Spinal cord (tissue), 10 donors: ENCODE measurements around the gene DSCAML1. TPM values are rescaled to one million over a fixed set of nuclear protein-coding genes. Genes with fewer than 3 reads are reported as not detected.

ENCODE experiments used
- DNase-seq, 6 donors: peaks; one replicate each; pipeline versions ENCODE4 v3.0.0 to v3.0.0-alpha.2; 2013 to 2015; ENCODE audit warnings: low spot score in 6 of 6, low read depth in 4 of 6
- H3K27ac ChIP-seq: one replicate; pipeline ENCODE4 v1.5.1; 2013; ENCODE audit warnings: low read depth, low read length, control low read depth
- H3K27me3 ChIP-seq: one replicate; pipeline ENCODE4 v1.6.1; 2013; ENCODE audit warnings: low read length; ENCODE audit not compliant: control insufficient read depth, insufficient read depth
- H3K36me3 ChIP-seq: one replicate; pipeline ENCODE4 v1.6.1; 2013; ENCODE audit warnings: low read length; ENCODE audit not compliant: control insufficient read depth, insufficient read depth
- H3K4me1 ChIP-seq: one replicate; pipeline ENCODE4 v1.6.1; 2013; ENCODE audit warnings: low read length; ENCODE audit not compliant: control insufficient read depth, insufficient read depth
- H3K4me3 ChIP-seq: one replicate; pipeline ENCODE4 v1.5.1; 2013; ENCODE audit warnings: low read depth, low read length, control low read depth
- H3K9me3 ChIP-seq: one replicate; pipeline ENCODE4 v1.6.1; 2013; ENCODE audit warnings: low read length; ENCODE audit not compliant: control insufficient read depth, insufficient read depth
- WGBS: methylation state at CpG from one replicate; pipeline ENCODE4 v1.1.5; 2013; ENCODE audit warnings: missing lambda C conversion rate; ENCODE audit not compliant: insufficient coverage; 5-methylcytosine and 5-hydroxymethylcytosine counted together
- polyA plus RNA-seq, 2 donors: library from polyadenylated mRNA; unstranded; fragments of 120-200 nt; gene quantifications; one replicate each; pipeline ENCODE4 v1.2.1, GENCODE V29; 2013; ENCODE audit not compliant: insufficient read length in 2 of 2
- total RNA-seq, 2 donors: library from RNA; depleted of rRNA in 1 of 2; stranded (reverse); fragments of 120-200 nt in 1 of 2; fragments of >200 nt in 1 of 2; gene quantifications; one replicate each; pipeline versions ENCODE4 v1.2.3 to v1.2.4, GENCODE V29; 2013 to 2014
- donor health status: healthy.

Gene DSCAML1
- total and polyA plus RNA-seq, 4 donors: 3.5 to 14.4 (median 8.2) TPM

- H3K27ac ChIP-seq: no peak overlapping the region
Observed at GRCh38 chr11:117606790-117607189, 190.2 kb downstream of the DSCAML1 start.

GRCh38 chr11:117606211-117606610, 190.8 kb downstream of the DSCAML1 start:
- no peak overlapping the region for H3K27ac ChIP-seq
- no CpG with 5 or more reads among the region's 5 CpGs for WGBS

More at GRCh38 chr11:117606790-117607189, 190.2 kb downstream of the DSCAML1 start:
- no peaks in the 10 kb centered on the region for H3K27me3 ChIP-seq
- no peaks in the 10 kb centered on the region for H3K9me3 ChIP-seq
- peaks cover 47% of the 10 kb centered on the region for H3K4me1 ChIP-seq
- 87% methylated on average over 5 of the region's 5 CpGs for WGBS
- no peak for DNase-seq
- no peaks in the 10 kb centered on the region for H3K36me3 ChIP-seq
- H3K4me3 ChIP-seq: no peak overlapping the region

GRCh38 chr11:117605331-117605730, 191.7 kb downstream of the DSCAML1 start:
- Histone ChIP-seq H3K9me3 (no peaks in the 10 kb centered on the region), H3K27me3 (no peaks in the 10 kb centered on the region), H3K36me3 (no peaks in the 10 kb centered on the region), H3K4me3 (no peak overlapping the region), H3K4me1 (peaks cover 55% of the 10 kb centered on the region), H3K27ac (peak overlapping the region; percentile 70)
- 81% methylated on average over 8 of the region's 8 CpGs for WGBS
- DNase-seq: peak in 1 of 6 donors; percentile 21

More at GRCh38 chr11:117606211-117606610, 190.8 kb downstream of the DSCAML1 start:
- no peaks in the 10 kb centered on the region for H3K27me3 ChIP-seq
- no peak overlapping the region for H3K4me3 ChIP-seq
- no peaks in the 10 kb centered on the region for H3K36me3 ChIP-seq
- H3K4me1 ChIP-seq: peaks cover 51% of the 10 kb centered on the region
- no peak for DNase-seq
- H3K9me3 ChIP-seq: no peaks in the 10 kb centered on the region

DNA sequence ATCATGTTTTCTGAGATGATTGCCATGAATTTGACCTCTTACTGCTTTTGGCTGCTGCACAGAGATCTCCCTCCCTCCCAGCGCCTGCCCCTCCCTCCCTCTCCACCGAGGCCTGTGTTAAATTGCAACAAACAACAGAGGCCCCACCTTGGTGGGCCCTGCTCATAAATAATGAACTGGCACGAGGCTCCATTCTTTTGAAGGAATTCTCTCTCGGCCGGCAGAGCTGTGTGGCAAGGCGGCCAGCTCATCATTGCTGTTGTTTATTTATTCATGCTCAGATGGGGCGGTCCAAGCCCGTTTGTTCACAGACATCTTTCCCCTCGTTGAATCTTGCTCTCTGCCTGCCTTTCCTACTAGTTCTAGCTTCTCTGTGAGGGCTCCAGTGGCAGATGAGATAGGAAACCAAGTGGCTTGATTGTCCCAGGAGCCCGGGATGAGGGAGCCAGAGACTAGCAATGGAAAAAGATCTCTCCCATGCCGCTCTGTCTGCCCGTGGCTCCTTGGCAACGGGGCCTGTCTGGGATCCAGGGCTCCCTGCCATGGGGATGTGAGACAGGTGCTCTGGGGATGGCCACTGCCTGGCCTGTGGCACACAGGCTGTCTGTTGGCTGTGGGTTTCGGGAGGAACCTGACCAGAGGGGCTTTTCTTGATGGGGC, 192.6 kb downstream of the DSCAML1 start:
- 12% methylated on average over 14 of the region's 14 CpGs for WGBS
- Histone ChIP-seq H3K27ac (peak overlapping the region; percentile 70), H3K4me1 (peaks cover 64% of the 10 kb centered on the region), H3K9me3 (no peaks in the 10 kb centered on the region), H3K27me3 (no peaks in the 10 kb centered on the region), H3K36me3 (no peaks in the 10 kb centered on the region), H3K4me3 (no peak overlapping the region)
- peak in 4 of 6 donors; percentile 51 to 84 (median 66) for DNase-seq

- WGBS: 22% methylated on average over 4 of the region's 5 CpGs
- Histone ChIP-seq H3K27ac (peak overlapping the region; percentile 70), H3K4me1 (peaks cover 66% of the 10 kb centered on the region), H3K4me3 (no peak overlapping the region), H3K36me3 (no peaks in the 10 kb centered on the region), H3K9me3 (no peaks in the 10 kb centered on the region), H3K27me3 (no peaks in the 10 kb centered on the region)
- peak in 2 of 6 donors; percentile 40 to 61 for DNase-seq
Observed at GRCh38 chr11:117603932-117604331, 193.1 kb downstream of the DSCAML1 start.

DNA sequence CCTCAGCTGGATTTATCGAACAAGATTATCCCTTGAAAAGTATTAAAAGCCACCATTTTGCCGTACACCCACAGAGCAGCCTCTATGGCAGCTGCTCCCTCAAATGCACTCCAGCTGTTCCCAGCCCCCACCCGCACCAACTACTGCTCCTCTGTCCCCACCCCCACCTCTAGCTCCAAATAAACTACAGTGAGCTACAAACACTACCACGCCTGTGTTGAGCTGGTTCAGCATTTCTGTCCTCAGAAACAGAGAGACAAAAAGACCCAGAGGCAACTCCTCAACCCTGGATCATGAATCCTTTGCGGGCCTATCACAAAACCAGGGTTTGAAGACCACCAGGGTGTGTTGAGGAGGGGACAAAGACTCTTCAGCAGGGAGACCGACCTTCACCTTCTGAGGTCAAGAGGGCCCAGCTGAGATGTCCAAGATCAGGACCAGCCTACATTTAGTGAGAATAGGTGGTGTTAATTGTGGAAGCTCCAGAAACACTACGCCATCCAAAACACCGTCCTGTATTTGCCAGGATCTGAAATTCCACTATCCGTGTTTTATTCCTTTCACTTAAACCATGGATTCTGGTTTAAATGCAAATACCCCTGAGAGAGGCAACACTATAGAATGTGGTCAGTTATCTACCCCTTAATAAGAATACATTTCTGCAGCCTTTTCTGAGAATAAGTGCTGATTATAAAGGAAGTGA, 195.9 kb downstream of the DSCAML1 start:
- H3K27ac ChIP-seq: peak overlapping the region; percentile 85
- peaks cover 63% of the 10 kb centered on the region for H3K4me1 ChIP-seq
- DNase-seq: peak in 2 of 6 donors; percentile 73 to 84
- no peaks in the 10 kb centered on the region for H3K9me3 ChIP-seq
- WGBS: 27% methylated on average over 4 of the region's 9 CpGs
- no peak overlapping the region for H3K4me3 ChIP-seq
- no peaks in the 10 kb centered on the region for H3K27me3 ChIP-seq
- H3K36me3 ChIP-seq: no peaks in the 10 kb centered on the region

DNA sequence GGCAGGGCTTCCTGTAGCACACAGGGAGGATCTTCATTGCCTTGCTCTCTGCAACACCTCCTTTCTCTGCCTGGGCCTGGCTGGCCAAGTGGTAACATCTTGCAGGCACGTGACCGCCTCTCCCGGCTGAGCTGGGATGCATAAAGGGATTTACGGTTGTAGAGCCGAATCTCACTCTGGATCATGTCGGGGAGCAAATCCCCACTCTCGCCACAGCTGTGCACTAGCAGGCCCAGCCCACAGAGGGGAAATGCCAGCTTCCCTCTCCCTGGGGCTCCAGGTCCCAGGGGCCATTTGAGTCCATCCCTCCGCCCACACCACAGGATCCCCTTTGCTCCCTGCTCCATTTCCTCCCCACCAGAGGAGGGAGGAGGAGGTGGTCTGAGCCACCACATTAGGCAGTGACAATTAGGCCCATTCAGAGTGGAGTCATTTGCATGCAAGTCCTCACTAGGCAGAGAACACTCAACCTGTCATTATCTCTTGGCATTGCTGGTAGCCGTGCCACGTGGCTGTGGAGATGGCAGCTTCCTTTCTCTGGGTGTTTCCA, 196.7 kb downstream of the DSCAML1 start:
- no CpG with 5 or more reads among the region's 10 CpGs for WGBS
- Histone ChIP-seq H3K9me3 (no peaks in the 10 kb centered on the region), H3K4me1 (peaks cover 56% of the 10 kb centered on the region)

DNA sequence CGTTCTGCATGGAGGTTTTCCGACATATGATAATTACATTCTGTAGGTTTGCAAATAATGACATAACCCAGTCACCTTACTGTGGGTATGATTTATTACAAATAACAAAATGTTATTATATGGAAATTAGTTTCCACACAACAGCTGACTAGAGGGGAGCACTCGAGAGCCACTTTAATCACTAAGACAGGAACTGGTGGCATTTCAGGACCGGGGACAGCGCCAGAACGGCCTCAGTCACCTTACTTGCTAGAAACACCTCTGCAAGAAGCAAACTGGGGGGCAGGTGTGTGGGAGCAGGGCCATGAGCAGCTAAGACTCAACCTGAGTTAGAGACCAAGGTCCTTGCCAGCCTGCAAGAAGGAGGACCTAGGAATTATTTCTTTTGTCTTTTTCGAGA, 199.9 kb downstream of the DSCAML1 start:
- DNase-seq: peak in 2 of 6 donors; percentile 48 to 64
- H3K4me1 ChIP-seq: peaks cover 49% of the 10 kb centered on the region

More for the DNA sequence above, 196.7 kb downstream of the DSCAML1 start:
- DNase-seq: peak; percentile 70 to 94 (median 78)
- Histone ChIP-seq H3K27ac (peak overlapping the region; percentile 85), H3K27me3 (no peaks in the 10 kb centered on the region), H3K36me3 (no peaks in the 10 kb centered on the region), H3K4me3 (no peak overlapping the region)

DNA sequence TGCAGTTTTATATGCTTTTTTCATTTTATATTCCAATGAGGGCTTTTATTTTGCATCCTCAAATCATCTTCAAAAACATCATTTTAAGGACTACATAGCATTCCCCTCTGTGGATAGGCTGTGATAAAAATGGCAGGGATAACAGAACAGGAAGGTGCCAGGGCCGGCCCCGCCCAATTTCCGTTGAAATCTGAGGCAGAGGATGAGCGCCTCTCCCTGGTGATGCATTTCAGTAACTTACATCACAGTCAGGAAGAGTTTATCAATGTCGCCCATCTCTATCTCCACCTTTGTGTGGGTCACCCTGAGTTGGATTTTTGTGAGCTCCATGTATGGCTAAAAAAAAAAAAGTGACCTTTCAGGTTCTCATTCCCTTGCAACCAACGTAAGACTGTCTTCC, 201.6 kb downstream of the DSCAML1 start:
- Histone ChIP-seq H3K27me3 (no peaks in the 10 kb centered on the region), H3K9me3 (no peaks in the 10 kb centered on the region), H3K36me3 (no peaks in the 10 kb centered on the region), H3K27ac (no peak overlapping the region), H3K4me3 (no peak overlapping the region), H3K4me1 (peaks cover 49% of the 10 kb centered on the region)
- DNase-seq: no peak
- WGBS: no CpG with 5 or more reads among the region's 6 CpGs

More for the DNA sequence above, 199.9 kb downstream of the DSCAML1 start:
- no peaks in the 10 kb centered on the region for H3K27me3 ChIP-seq
- H3K36me3 ChIP-seq: no peaks in the 10 kb centered on the region
- 89% methylated on average over 1 of the region's 7 CpGs for WGBS
- no peak overlapping the region for H3K27ac ChIP-seq
- H3K4me3 ChIP-seq: no peak overlapping the region
- H3K9me3 ChIP-seq: no peaks in the 10 kb centered on the region
